ENCODE results near the gene FAR1.
"Not testable (repeated sequence)": the region's sequence is repeated elsewhere in the genome, so short reads cannot be mapped to it uniquely, and the experiment has no call there.

FAR1 gene

GRCh38 chr11:13668102-13668956, at the start of gene FAR1:
Gene FAR1, plus strand, starts transcription at chr11:13668668. Its CDS starts 26,098 bp downstream, at chr11:13694766.
- peak; percentile 96 for DNase-seq (ENCODE audit: low read depth)

GRCh38 chr11:13620063-13620462, 48.4 kb upstream of the FAR1 start:
- no peak for DNase-seq (ENCODE audit: low read depth)

- DNase-seq (ENCODE audit: low read depth): not testable (repeated sequence)
These were observed 41.6 kb upstream of the FAR1 start for GRCh38 chr11:13626818-13627217.

GRCh38 chr11:13628634-13629033, 39.8 kb upstream of the FAR1 start:
- DNase-seq (ENCODE audit: low read depth): not testable (repeated sequence)

GRCh38 chr11:13629779-13630178, 38.7 kb upstream of the FAR1 start:
- DNase-seq (ENCODE audit: low read depth): no peak

- no peak for DNase-seq (ENCODE audit: low read depth)
These were observed 33.2 kb upstream of the FAR1 start for GRCh38 chr11:13635290-13635689.

GRCh38 chr11:13635804-13636203, 32.7 kb upstream of the FAR1 start:
- no peak for DNase-seq (ENCODE audit: low read depth)

GRCh38 chr11:13637125-13638069, 31.1 kb upstream of the FAR1 start:
- DNase-seq (ENCODE audit: low read depth): no peak

GRCh38 chr11:13638422-13638821, 30.0 kb upstream of the FAR1 start:
- DNase-seq (ENCODE audit: low read depth): no peak

GRCh38 chr11:13644997-13645687, 23.3 kb upstream of the FAR1 start:
- DNase-seq (ENCODE audit: low read depth): no peak

- no peak for DNase-seq (ENCODE audit: low read depth)
These were observed 21.1 kb upstream of the FAR1 start for GRCh38 chr11:13647391-13647790.

GRCh38 chr11:13649619-13650018, 18.8 kb upstream of the FAR1 start:
- DNase-seq (ENCODE audit: low read depth): no peak

GRCh38 chr11:13651515-13651914, 17.0 kb upstream of the FAR1 start:
- not testable (repeated sequence) for DNase-seq (ENCODE audit: low read depth)

- no peak for DNase-seq (ENCODE audit: low read depth)
These were observed 7.3 kb upstream of the FAR1 start for GRCh38 chr11:13661074-13661623.

GRCh38 chr11:13663631-13664071, 4.8 kb upstream of the FAR1 start:
- DNase-seq (ENCODE audit: low read depth): no peak

- no peak for DNase-seq (ENCODE audit: low read depth)
These were observed 4.1 kb upstream of the FAR1 start for GRCh38 chr11:13664351-13664750.

- DNase-seq (ENCODE audit: low read depth): no peak
These were observed 1.8 kb upstream of the FAR1 start for GRCh38 chr11:13666708-13667107.

- DNase-seq (ENCODE audit: low read depth): no peak
These were observed 1.2 kb upstream of the FAR1 start for GRCh38 chr11:13667245-13667644.

- no peak for DNase-seq (ENCODE audit: low read depth)
These were observed 720 bp upstream of the FAR1 start for GRCh38 chr11:13667795-13668101.

- peak; percentile 38 for DNase-seq (ENCODE audit: low read depth)
These were observed 571 bp downstream of the FAR1 start for GRCh38 chr11:13668957-13669521.
